ENCODE data around the gene STK33.

- TF ChIP-seq CTCF (IDR thresholded peaks at IDR 0.05), result no peak
- TF ChIP-seq POLR2AphosphoS5 (IDR thresholded peaks at IDR 0.05), result no peak
- no peak for TF ChIP-seq POLR2A (IDR thresholded peaks at IDR 0.05)
These were observed 116.3 kb downstream of the STK33 start for GRCh38 chr11:8477680-8478079.
